K562 (cell line): ENCODE results near the gene PRICKLE3. TPM values are rescaled to one million over a fixed set of nuclear protein-coding genes. Genes with fewer than 3 reads are reported as not detected.

ENCODE experiments used
- ATF1 ChIP-seq, 2 experiments: fragments of 450-650 bp in 1 of 2; IDR thresholded peaks; 2 replicates each; pipeline ENCODE4 v1.6.1; 2016; ENCODE audit warnings: missing compliant biosample characterization in 1 of 2, missing genetic modification characterization in 1 of 2
- ATF7 ChIP-seq: fragments of 450-650 bp; IDR thresholded peaks from 2 replicates; pipeline ENCODE4 v1.7.1; 2014; ENCODE audit warnings: mild to moderate bottlenecking, moderate library complexity
- BHLHE40 ChIP-seq: IDR thresholded peaks from 2 replicates; pipeline ENCODE4 v1.6.1; 2011; ENCODE audit warnings: low read length, improper control_type of control experiment
- BRCA1 ChIP-seq, 2 experiments: fragments of 450-650 bp in 1 of 2; sonication (generic) in 1 of 2; formaldehyde crosslinking in 1 of 2; IDR thresholded peaks; 2 replicates each; pipeline versions ENCODE4 v1.5.0 to v1.6.1; 2017 to 2020; ENCODE audit warnings: mild to moderate bottlenecking in 1 of 2, missing genetic modification reagents in 1 of 2
- CHD2 ChIP-seq: IDR thresholded peaks from 2 replicates; pipeline ENCODE4 v1.6.1; 2011; ENCODE audit warnings: low read depth, low read length
- CXXC5 ChIP-seq: fragments of 250-450 bp; sonication (Bioruptor Pico); IDR thresholded peaks from 2 replicates; pipeline ENCODE4 v1.8.0; 2022; ENCODE audit warnings: inconsistent platforms, mild to moderate bottlenecking, moderate library complexity
- GTF3C2 ChIP-seq: IDR thresholded peaks from 3 replicates; pipeline ENCODE4 v1.6.1; 2011; ENCODE audit warnings: borderline replicate concordance, mild to moderate bottlenecking, moderate library complexity; ENCODE audit not compliant: insufficient read length; ENCODE audit errors: extremely low read depth
- HCFC1 ChIP-seq: IDR thresholded peaks from 2 replicates; pipeline ENCODE4 v1.6.1; 2012; ENCODE audit warnings: low read depth, low read length, improper control_type of control experiment
- KDM5B ChIP-seq: fragments of 200-600 bp; sonication (generic); IDR thresholded peaks from 2 replicates; pipeline ENCODE4 v1.6.1; 2012; ENCODE audit warnings: low read depth, mild to moderate bottlenecking, moderate library complexity, low read length, control low read depth, inconsistent platforms; ENCODE audit not compliant: insufficient replicate concordance
- KHSRP ChIP-seq: fragments of 450-650 bp; IDR thresholded peaks from 2 replicates; pipeline ENCODE4 v1.6.1; 2017
- MEIS2 ChIP-seq: fragments of 450-650 bp; IDR thresholded peaks from 2 replicates; pipeline ENCODE4 v1.6.1; 2014; ENCODE audit warnings: mild to moderate bottlenecking; ENCODE audit not compliant: partially characterized antibody
- MYBL2 ChIP-seq, 2 experiments: fragments of 450-650 bp in 1 of 2; sonication (generic) in 1 of 2; formaldehyde crosslinking in 1 of 2; IDR thresholded peaks; 2 replicates each; pipeline versions ENCODE4 v1.6.1 to v1.8.1; 2017 to 2022; ENCODE audit warnings: borderline replicate concordance in 1 of 2, inconsistent platforms in 1 of 2, low read depth in 1 of 2, mild to moderate bottlenecking in 1 of 2, missing genetic modification reagents in 1 of 2, moderate library complexity in 1 of 2
- PML ChIP-seq: IDR thresholded peaks from 2 replicates; pipeline ENCODE4 v1.6.1; 2012; ENCODE audit warnings: low read length, inconsistent platforms
- POLR2AphosphoS5 ChIP-seq: IDR thresholded peaks from 2 replicates; pipeline ENCODE4 v1.6.1; 2011; ENCODE audit warnings: mild to moderate bottlenecking, low read depth, low read length, moderate library complexity; ENCODE audit not compliant: control insufficient read depth, insufficient read depth
- POLR2G ChIP-seq: fragments of 200-400 bp; formaldehyde crosslinking; IDR thresholded peaks from 2 replicates; pipeline ENCODE4 v1.6.1; 2017; ENCODE audit warnings: low read depth, mild to moderate bottlenecking, antibody characterized with exemption, low read length, moderate library complexity
- RBFOX2 ChIP-seq: fragments of 200-400 bp; formaldehyde crosslinking; IDR thresholded peaks from 2 replicates; pipeline ENCODE4 v1.6.1; 2017; ENCODE audit warnings: low read depth, mild to moderate bottlenecking, low read length, moderate library complexity
- RBM25 ChIP-seq: fragments of 200-400 bp; formaldehyde crosslinking; IDR thresholded peaks from 2 replicates; pipeline ENCODE4 v1.6.1; 2018; ENCODE audit warnings: low read length, low read depth, moderate library complexity; ENCODE audit not compliant: severe bottlenecking
- SNRNP70 ChIP-seq: fragments of 200-400 bp; formaldehyde crosslinking; optimal IDR thresholded peaks from 2 replicates; pipeline ENCODE3; 2017; ENCODE audit warnings: low read depth, low read length
- TAF7 ChIP-seq: fragments of 450-650 bp; IDR thresholded peaks from 2 replicates; pipeline ENCODE4 v1.6.1; 2016; ENCODE audit warnings: missing genetic modification characterization, missing compliant biosample characterization
- TFAP4 ChIP-seq: sonication (generic); formaldehyde crosslinking; IDR thresholded peaks from 2 replicates; pipeline ENCODE4 v1.8.0; 2022; ENCODE audit warnings: missing genetic modification reagents, mild to moderate bottlenecking, moderate library complexity, borderline replicate concordance
- ZNF282 ChIP-seq: sonication (generic); formaldehyde crosslinking; IDR thresholded peaks from 2 replicates; pipeline ENCODE4 v1.8.1; 2023; ENCODE audit warnings: missing genetic modification reagents
- ZNF398 ChIP-seq: fragments of 250-450 bp; sonication (Bioruptor Pico); IDR thresholded peaks from 2 replicates; pipeline ENCODE4 v1.8.0; 2021; ENCODE audit warnings: moderate library complexity, mild to moderate bottlenecking, inconsistent platforms
- polyA plus RNA-seq, 8 experiments: library from polyadenylated mRNA; depleted of rRNA in 4 of 8; stranded (reverse) in 5 of 8; unstranded in 3 of 8; fragments of >200 nt; fragmentation: Nextera tagmentation in 2 of 8; fragmentation: Illumina TruSeq in 1 of 8; extraction: Ambion mirVana in 2 of 8; extraction: Trizol in 1 of 8; gene quantifications; 2 replicates each; pipeline versions ENCODE4 v1.2.1 to v1.2.3, GENCODE V29; 2011 to 2014; ENCODE audit warnings: inconsistent platforms in 1 of 8, missing spikeins in 1 of 8
- total RNA-seq, 7 experiments: library from RNA; depleted of rRNA in 6 of 7; stranded (reverse); fragments of >200 nt in 6 of 7; fragmentation: Illumina TruSeq in 2 of 7; extraction: Trizol in 2 of 7; gene quantifications; 2 replicates each; pipeline versions ENCODE4 v1.2.1 to v1.2.3, GENCODE V29; 2011 to 2021; ENCODE audit warnings: low replicate concordance in 1 of 7

The PRICKLE3 gene
- total and polyA plus RNA-seq, 9 of the 15 experiments (the other 6 are each of a cell fraction or from before 2014, with no cell fraction given), result 1.1 to 44.3 (median 14.0) TPM

- no peak for TF ChIP-seq GTF3C2
- peak; percentile 91 for TF ChIP-seq ATF7
- TF ChIP-seq BHLHE40, result peak; percentile 42; the same call in 1 of the 2 replicates
- TF ChIP-seq RBFOX2, result peak; percentile 92; the same call in 1 of the 2 replicates
- TF ChIP-seq POLR2AphosphoS5, result peak; percentile 56
- no peak for TF ChIP-seq ZNF282 (CRISPR knock-in tag)
- peak; percentile 60; the same call in 1 of the 2 replicates for TF ChIP-seq PML
- TF ChIP-seq ZNF398 (CRISPR knock-in tag), result no peak
- no peak for TF ChIP-seq ATF1 (CRISPR knock-in tag; IDR thresholded peaks at IDR 0.05)
- peak; percentile 98 for TF ChIP-seq ATF1 (tag; IDR thresholded peaks at IDR 0.05)
- peak; percentile 73 for TF ChIP-seq MEIS2
- TF ChIP-seq SNRNP70, result no peak
- 0 out of 2 replicates have a peak, but pooled peaks have one; percentile 13 for TF ChIP-seq KHSRP
- peak; percentile 71 for TF ChIP-seq RBM25
- TF ChIP-seq BRCA1 (IDR thresholded peaks at IDR 0.05), result no peak
- TF ChIP-seq BRCA1 (CRISPR knock-in tag; IDR thresholded peaks at IDR 0.05), result no peak
- TF ChIP-seq HCFC1, result no peak
- peak; percentile 93 for TF ChIP-seq POLR2G
- TF ChIP-seq CHD2, result peak; percentile 88
- peak; percentile 77 for TF ChIP-seq MYBL2 (IDR thresholded peaks at IDR 0.05; ENCODE audit: low read depth)
- TF ChIP-seq MYBL2 (CRISPR knock-in tag; IDR thresholded peaks at IDR 0.05; ENCODE audit: borderline replicate concordance), result no peak
- TF ChIP-seq TAF7 (tag), result 0 out of 2 replicates have a peak, but pooled peaks have one; percentile 27
- peak; percentile 67 for TF ChIP-seq KDM5B
- peak; percentile 23; the same call in 1 of the 2 replicates for TF ChIP-seq TFAP4 (CRISPR knock-in tag)
- TF ChIP-seq CXXC5 (CRISPR knock-in tag), result peak; percentile 91
Measured at GRCh38 chrX:49190821-49191573, 4.8 kb upstream of the PRICKLE3 start (continued).
